Keratinocyte (primary cell): ENCODE measurements around the gene STRIP1. TPM values are rescaled to one million over a fixed set of nuclear protein-coding genes. Genes with fewer than 3 reads are reported as not detected.
"Not testable (repeated sequence)": the region's sequence is repeated elsewhere in the genome, so short reads cannot be mapped to it uniquely, and the experiment has no call there.

ENCODE experiments used
- DNase-seq: peaks from one replicate; pipeline ENCODE4 v3.0.0-alpha.2; 2011; ENCODE audit warnings: low read depth, missing footprints, low spot score
- FAIRE-seq: peaks from 2 replicates; lab custom pipeline; 2011; peaks lifted over from hg19 to GRCh38; lab: Jason Lieb, UNC
- H2AFZ ChIP-seq: 2 replicates; pipeline ENCODE4 v1.6.0; 2012; ENCODE audit warnings: low read length, control low read depth, inconsistent platforms; ENCODE audit not compliant: control insufficient read depth
- H3K27ac ChIP-seq: 2 replicates; pipeline ENCODE4 v1.5.1; 2011; ENCODE audit warnings: low read length; ENCODE audit not compliant: control insufficient read depth, insufficient read depth
- H3K27me3 ChIP-seq: 3 replicates; pipeline ENCODE4 v1.6.0; 2011; ENCODE audit warnings: low read length; ENCODE audit not compliant: control insufficient read depth, insufficient read depth; ENCODE audit errors: extremely low read depth
- H3K36me3 ChIP-seq, 2 experiments: 2 replicates in 1 of 2; 3 replicates in 1 of 2; pipeline ENCODE4 v1.5.1; 2011; ENCODE audit warnings: low read length in 2 of 2, mild to moderate bottlenecking in 1 of 2; ENCODE audit not compliant: control insufficient read depth in 2 of 2, insufficient read depth in 2 of 2; ENCODE audit errors: extremely low read depth in 1 of 2
- H3K4me1 ChIP-seq: 3 replicates; pipeline ENCODE4 v1.5.1; 2011; ENCODE audit warnings: low read length; ENCODE audit not compliant: control insufficient read depth, insufficient read depth; ENCODE audit errors: extremely low read depth
- H3K4me2 ChIP-seq: 3 replicates; pipeline ENCODE4 v1.6.0; 2011; ENCODE audit warnings: low read depth, low read length; ENCODE audit not compliant: control insufficient read depth, insufficient read depth; ENCODE audit errors: extremely low read depth
- H3K4me3 ChIP-seq, 3 experiments: fragments of 200-600 bp in 1 of 3; sonication (generic) in 1 of 3; 2 replicates in 2 of 3; 3 replicates in 1 of 3; pipeline ENCODE4 v1.5.1; 2011 to 2016; ENCODE audit warnings: low read length in 3 of 3, mild to moderate bottlenecking in 3 of 3, control low read depth in 2 of 3, inconsistent platforms in 1 of 3, low read depth in 1 of 3, mixed read lengths in 1 of 3, mixed run types in 1 of 3, moderate library complexity in 1 of 3; ENCODE audit not compliant: control insufficient read depth in 2 of 3, insufficient read depth in 2 of 3; ENCODE audit errors: extremely low read depth in 1 of 3
- H3K79me2 ChIP-seq: 2 replicates; pipeline ENCODE4 v1.6.0; 2012; ENCODE audit warnings: low read length; ENCODE audit not compliant: control insufficient read depth, insufficient read depth
- H3K9ac ChIP-seq: 3 replicates; pipeline ENCODE4 v1.6.0; 2011; ENCODE audit warnings: low read length; ENCODE audit not compliant: control insufficient read depth, insufficient read depth; ENCODE audit errors: extremely low read depth
- H3K9me1 ChIP-seq: 3 replicates; pipeline ENCODE4 v1.6.0; 2011; ENCODE audit warnings: low read length; ENCODE audit not compliant: control insufficient read depth, insufficient read depth; ENCODE audit errors: extremely low read depth
- H3K9me3 ChIP-seq: 2 replicates; pipeline ENCODE4 v1.5.1; 2012; ENCODE audit warnings: low read depth, low read length; ENCODE audit not compliant: control insufficient read depth
- H4K20me1 ChIP-seq: 3 replicates; pipeline ENCODE4 v1.6.0; 2011; ENCODE audit warnings: low read length; ENCODE audit not compliant: control insufficient read depth, insufficient read depth; ENCODE audit errors: extremely low read depth
- EZH2 ChIP-seq: IDR thresholded peaks from one replicate; pipeline ENCODE4 v1.6.1; 2012; ENCODE audit warnings: inconsistent platforms, mild to moderate bottlenecking, low read length, moderate library complexity
- dilution Hi-C: fragments of 300-500 bp; cut with MboI; formaldehyde crosslinking; loops from one replicate; pipeline ENCODE4 v1.7.0; 2020; ENCODE audit warnings: low sequenced_read_pairs; ENCODE audit not compliant: extremely low pct_ligation_motif_present
- polyA plus RNA-seq, 5 experiments: library from polyadenylated mRNA; depleted of rRNA in 3 of 5; stranded (reverse) in 3 of 5; stranded (forward) in 1 of 5; unstranded in 1 of 5; fragments of >200 nt; gene quantifications; 1 replicate in 1 of 5; 2 replicates in 3 of 5; 3 replicates in 1 of 5; pipeline versions ENCODE4 v1.2.1 to v1.2.3, GENCODE V29; 2011 to 2012; ENCODE audit warnings: missing spikeins in 2 of 5, low read depth in 1 of 5, low replicate concordance in 1 of 5
- TF ChIP-seq, protein P1 (sequence below), 3 experiments: IDR thresholded peaks in 1 of 3; conservative IDR thresholded peaks in 1 of 3; optimal IDR thresholded peaks in 1 of 3; 2 replicates in 2 of 3; 3 replicates in 1 of 3; pipeline versions ENCODE3 to v1.5.1; 2011; ENCODE audit warnings: low read length in 3 of 3, mild to moderate bottlenecking in 3 of 3, moderate library complexity in 2 of 3, control low read depth in 1 of 3, inconsistent platforms in 1 of 3; ENCODE audit not compliant: insufficient read depth in 2 of 3; ENCODE audit errors: extremely low read depth in 1 of 3

Gene STRIP1
- polyA plus RNA-seq, 1 donor (not counting 4 experiments of a cell fraction or from before 2014, with no cell fraction given), result 24.6 TPM

DNA sequence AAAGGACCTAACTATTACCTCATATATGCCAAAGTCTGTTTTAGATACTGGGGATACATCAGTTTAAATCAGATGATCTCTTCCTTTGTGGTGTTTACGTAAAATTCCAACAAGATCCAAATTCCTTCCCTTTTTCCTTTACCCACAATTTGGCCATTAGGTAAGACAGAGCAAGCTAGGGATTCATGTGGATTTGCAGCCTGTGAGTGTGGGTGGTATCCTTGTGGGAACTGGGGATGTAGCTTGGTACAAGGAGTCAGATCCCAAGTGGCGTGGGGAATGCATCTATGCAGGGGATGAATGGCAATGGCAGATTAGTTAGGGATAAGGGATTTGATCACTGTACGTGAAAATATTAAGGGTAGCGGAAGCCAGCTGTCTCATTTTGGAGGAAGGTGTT is 9.8 kb upstream of the STRIP1 start:
- FAIRE-seq, result no peak
- no peak overlapping the region for H3K9ac ChIP-seq
- H3K9me1 ChIP-seq, result no peaks in the 10 kb centered on the region
- no peak for DNase-seq
- H3K27me3 ChIP-seq, result no peaks in the 10 kb centered on the region
- dilution Hi-C loops, result no loop called here
- no peak overlapping the region for H2AFZ ChIP-seq
- no peak overlapping the region for H3K4me3 ChIP-seq
- H3K9me3 ChIP-seq, result no peaks in the 10 kb centered on the region
- H3K4me1 ChIP-seq, result no peaks in the 10 kb centered on the region
- H3K36me3 ChIP-seq, result peaks cover 16 to 20% of the 10 kb centered on the region in 2 experiments
- no peaks in the 10 kb centered on the region for H3K79me2 ChIP-seq
- TF ChIP-seq, protein P1, sequence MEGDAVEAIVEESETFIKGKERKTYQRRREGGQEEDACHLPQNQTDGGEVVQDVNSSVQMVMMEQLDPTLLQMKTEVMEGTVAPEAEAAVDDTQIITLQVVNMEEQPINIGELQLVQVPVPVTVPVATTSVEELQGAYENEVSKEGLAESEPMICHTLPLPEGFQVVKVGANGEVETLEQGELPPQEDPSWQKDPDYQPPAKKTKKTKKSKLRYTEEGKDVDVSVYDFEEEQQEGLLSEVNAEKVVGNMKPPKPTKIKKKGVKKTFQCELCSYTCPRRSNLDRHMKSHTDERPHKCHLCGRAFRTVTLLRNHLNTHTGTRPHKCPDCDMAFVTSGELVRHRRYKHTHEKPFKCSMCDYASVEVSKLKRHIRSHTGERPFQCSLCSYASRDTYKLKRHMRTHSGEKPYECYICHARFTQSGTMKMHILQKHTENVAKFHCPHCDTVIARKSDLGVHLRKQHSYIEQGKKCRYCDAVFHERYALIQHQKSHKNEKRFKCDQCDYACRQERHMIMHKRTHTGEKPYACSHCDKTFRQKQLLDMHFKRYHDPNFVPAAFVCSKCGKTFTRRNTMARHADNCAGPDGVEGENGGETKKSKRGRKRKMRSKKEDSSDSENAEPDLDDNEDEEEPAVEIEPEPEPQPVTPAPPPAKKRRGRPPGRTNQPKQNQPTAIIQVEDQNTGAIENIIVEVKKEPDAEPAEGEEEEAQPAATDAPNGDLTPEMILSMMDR (optimal IDR thresholded peaks at IDR 0.05 in 1 of 3, IDR thresholded peaks at IDR 0.05 in 1 of 3, conservative IDR thresholded peaks at IDR 0.05 in 1 of 3; ENCODE audit: extremely low read depth in 1 of 3, insufficient read depth in 2 of 3, low read length in 3 of 3), result no peak
- TF ChIP-seq EZH2, result no peak
- H3K27ac ChIP-seq, result no peak overlapping the region
- no peak overlapping the region for H3K4me2 ChIP-seq
- H4K20me1 ChIP-seq, result no peaks in the 10 kb centered on the region

DNA sequence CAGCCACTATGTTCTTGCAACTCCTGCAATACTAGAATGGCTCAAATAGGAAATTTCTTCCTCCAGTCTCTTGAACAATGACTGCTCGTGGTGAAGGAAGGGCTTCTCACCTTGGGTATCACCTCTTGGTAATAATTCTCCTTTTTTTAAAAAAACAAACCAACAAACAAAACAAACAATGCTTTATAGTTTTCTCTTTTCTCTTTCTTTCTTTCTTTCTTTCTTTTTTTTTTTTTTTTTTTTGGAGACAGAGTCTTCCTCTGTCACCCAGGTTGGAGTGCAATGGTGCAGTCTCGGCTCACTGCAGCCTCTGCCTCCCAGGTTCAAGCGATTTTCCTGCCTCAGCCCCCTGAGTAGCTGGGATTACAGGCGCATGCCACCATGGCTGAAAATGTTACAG is 3.7 kb upstream of the STRIP1 start:
- H3K4me3 ChIP-seq, FAIRE-seq, dilution Hi-C loops: not testable (repeated sequence)

DNA sequence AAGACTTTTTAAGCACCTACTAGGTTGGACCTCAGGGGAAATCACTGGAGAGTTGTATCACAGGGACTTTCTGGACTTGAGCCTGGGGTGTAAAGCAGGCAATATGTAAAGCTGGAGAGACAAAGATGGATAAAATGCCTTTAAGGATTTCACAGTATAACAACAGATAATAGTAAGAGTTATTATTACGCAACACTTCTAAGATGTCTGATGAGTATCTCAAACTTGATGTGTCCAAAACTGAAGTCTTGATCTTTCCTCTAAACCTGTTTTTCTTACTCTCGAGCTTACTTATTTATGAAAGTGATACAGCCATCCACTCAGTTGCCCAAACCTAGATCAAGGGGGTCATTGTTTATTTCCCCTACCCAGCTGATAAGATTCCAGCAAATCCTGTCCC is 2.1 kb upstream of the STRIP1 start:
- Histone ChIP-seq H4K20me1 (no peaks in the 10 kb centered on the region), H3K9me1 (no peaks in the 10 kb centered on the region), H3K4me3 (no peak overlapping the region), H3K9me3 (no peaks in the 10 kb centered on the region), H3K4me1 (peaks cover 15% of the 10 kb centered on the region), H2AFZ (no peak overlapping the region), H3K27me3 (no peaks in the 10 kb centered on the region), H3K9ac (no peak overlapping the region), H3K27ac (no peak overlapping the region), H3K4me2 (no peak overlapping the region), H3K79me2 (peaks cover 26% of the 10 kb centered on the region), H3K36me3 (peaks cover 1 to 9% of the 10 kb centered on the region in 2 experiments)
- no peak for FAIRE-seq
- DNase-seq, result no peak
- dilution Hi-C loops, result no loop called here
- TF ChIP-seq, protein P1 (optimal IDR thresholded peaks at IDR 0.05 in 1 of 3, IDR thresholded peaks at IDR 0.05 in 1 of 3, conservative IDR thresholded peaks at IDR 0.05 in 1 of 3; ENCODE audit: extremely low read depth in 1 of 3, insufficient read depth in 2 of 3, low read length in 3 of 3), result no peak
- TF ChIP-seq EZH2, result no peak

More for the DNA sequence above, 3.7 kb upstream of the STRIP1 start:
- H3K4me2 ChIP-seq, H2AFZ ChIP-seq, H3K9me3 ChIP-seq, H3K9me1 ChIP-seq, H3K36me3 ChIP-seq, H4K20me1 ChIP-seq, DNase-seq, H3K27ac ChIP-seq, H3K27me3 ChIP-seq, H3K9ac ChIP-seq: not testable (repeated sequence)
- H3K79me2 ChIP-seq, result peaks cover 11% of the 10 kb centered on the region
- H3K4me1 ChIP-seq, result peaks cover 11% of the 10 kb centered on the region
